Right lobe of liver (tissue), 6 donors: ENCODE measurements around the gene ABI3. TPM values are rescaled to one million over a fixed set of nuclear protein-coding genes. Genes with fewer than 3 reads are reported as not detected.
"Not testable (repeated sequence)": the region's sequence is repeated elsewhere in the genome, so short reads cannot be mapped to it uniquely, and the experiment has no call there.

Experiments used
- ATAC-seq, 4 donors: fragments of 200-7000 bp; cut with Tn5 transposase; one replicate each; pipeline ENCODE4 v1.9.1; 2020; ENCODE audit warnings: mild to moderate bottlenecking in 4 of 4, moderate library complexity in 4 of 4
- DNase-seq, 3 donors: peaks; one replicate each; pipeline ENCODE4 v3.0.0-alpha.2; 2020
- H3K27ac ChIP-seq, 3 donors: fragments of 200-600 bp; one replicate each; pipeline ENCODE4 v1.8.0; 2022
- H3K27me3 ChIP-seq, 2 donors: fragments of 200-600 bp; one replicate each; pipeline ENCODE4 v1.8.0; 2022
- H3K36me3 ChIP-seq, 4 donors: fragments of 200-600 bp; sonication (generic) in 1 of 4; one replicate each; pipeline versions ENCODE4 v1.5.1 to v1.8.0; 2017 to 2022; ENCODE audit warnings: control low read depth in 1 of 4
- H3K4me1 ChIP-seq, 4 donors: fragments of 200-600 bp; sonication (generic) in 1 of 4; one replicate each; pipeline versions ENCODE4 v1.5.1 to v1.8.0; 2017 to 2022; ENCODE audit warnings: control low read depth in 1 of 4
- H3K4me3 ChIP-seq, 3 donors: fragments of 200-600 bp; one replicate each; pipeline ENCODE4 v1.8.0; 2022
- H3K9me3 ChIP-seq, 4 donors: fragments of 200-600 bp; sonication (generic) in 1 of 4; one replicate each; pipeline versions ENCODE4 v1.5.1 to v1.8.0; 2017 to 2022; ENCODE audit warnings: control low read depth in 1 of 4
- CTCF ChIP-seq, 4 donors: fragments of 200-600 bp in 3 of 4; fragments of 450-650 bp in 1 of 4; IDR thresholded peaks; one replicate each; pipeline versions ENCODE4 v1.5.1 to v1.8.0; 2016 to 2022; ENCODE audit warnings: antibody characterized with exemption in 4 of 4, mild to moderate bottlenecking in 2 of 4
- POLR2A ChIP-seq: fragments of 450-650 bp; IDR thresholded peaks from one replicate; pipeline ENCODE4 v1.6.1; 2017; ENCODE audit warnings: antibody characterized with exemption, mild to moderate bottlenecking
- WGBS: methylation state at CpG from one replicate; pipeline ENCODE4 v1.1.6; 2018; ENCODE audit warnings: low coverage, low lambda C conversion rate; ENCODE audit not compliant: insufficient coverage; ENCODE audit errors: missing lambda C conversion rate; 5-methylcytosine and 5-hydroxymethylcytosine counted together
- intact Hi-C, 2 donors: fragments of 100-400 bp; cut with DNase I; formaldehyde crosslinking; loops; one replicate each; pipeline versions ENCODE4 v1.11.2 to v1.14.1; 2022
- total RNA-seq, 6 experiments: library from RNA; depleted of rRNA in 2 of 6; stranded (reverse); fragments of >200 nt in 2 of 6; fragmentation: NEBNext Ultra II Directional in 3 of 6; extraction: Animal tissue kit (Norgen Biotek cat#: 25700) in 3 of 6; gene quantifications; one replicate each; pipeline versions ENCODE4 v1.1.0 to v1.2.4, GENCODE V29; 2016 to 2023
- donor health status: DM: no; HTN: yes; CAD: no.
- donor health status: DM: no; HTN: no; CAD: no.
- donor health status: DM: no; HTN: no; CAD: no.
- donor health status: DM: no; HTN: yes; CAD: no.
- donor health status: DM: no; HTN: yes; CAD: no.

ABI3 gene
- total RNA-seq, 6 experiments from 2014 or later, result 3.0 to 9.7 (median 3.8) TPM

GRCh38 chr17:49260817-49261291 is 50.3 kb downstream of the ABI3 start:
- no peak for TF ChIP-seq POLR2A
- no peak for TF ChIP-seq CTCF (IDR thresholded peaks at IDR 0.05)
- intact Hi-C loops, result no loop called here
- peak in 1 of 4 donors; percentile 5 for ATAC-seq
- H3K9me3 ChIP-seq, result no peaks in the 10 kb centered on the region
- no peaks in the 10 kb centered on the region for H3K36me3 ChIP-seq
- H3K4me1 ChIP-seq, result peaks cover 0 to 5% (median 0%) of the 10 kb centered on the region in 4 donors
- peaks cover 0 to 7% of the 10 kb centered on the region in 2 donors for H3K27me3 ChIP-seq
- H3K27ac ChIP-seq, result peak overlapping the region; percentile 44 to 75 (median 60)
- no peak for DNase-seq
- WGBS, result 57% methylated on average over 10 of the region's 11 CpGs
- peak overlapping the region; percentile 38 to 48 (median 43) for H3K4me3 ChIP-seq

- H3K27me3 ChIP-seq, H3K9me3 ChIP-seq, H3K27ac ChIP-seq, H3K36me3 ChIP-seq, DNase-seq, ATAC-seq, H3K4me1 ChIP-seq, intact Hi-C loops, H3K4me3 ChIP-seq: not testable (repeated sequence)
- WGBS, result 83% methylated on average over 3 of the region's 9 CpGs
These were observed 51.0 kb downstream of the ABI3 start for GRCh38 chr17:49261540-49261939.

DNA sequence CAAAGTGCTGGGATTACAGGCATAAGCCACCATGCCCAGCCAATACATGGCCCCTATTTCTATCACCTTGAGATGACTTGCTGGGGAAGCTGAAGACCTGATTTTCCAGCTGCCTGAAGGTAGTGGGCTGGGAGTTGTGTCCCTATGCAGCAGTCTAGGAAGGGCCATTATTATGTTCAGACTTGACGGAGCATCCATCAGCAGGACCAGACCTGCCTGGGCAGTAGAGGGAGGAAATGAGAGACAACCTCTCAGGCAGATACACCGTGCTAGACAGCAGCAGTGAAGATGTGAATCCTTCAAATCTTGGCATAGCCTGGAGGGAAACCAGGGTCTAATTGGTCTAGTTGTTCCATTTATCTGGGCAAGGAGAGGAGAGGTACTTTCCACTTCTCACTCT is 55.7 kb downstream of the ABI3 start:
- Histone ChIP-seq H3K36me3 (no peaks in the 10 kb centered on the region), H3K9me3 (no peaks in the 10 kb centered on the region), H3K27ac (no peak overlapping the region), H3K4me1 (no peaks in the 10 kb centered on the region), H3K4me3 (no peak overlapping the region), H3K27me3 (no peaks in the 10 kb centered on the region)
- intact Hi-C loops, result no loop called here
- no peak for ATAC-seq
- TF ChIP-seq POLR2A (no peak), CTCF (IDR thresholded peaks at IDR 0.05) (no peak)
- 83% methylated on average over 1 of the region's 2 CpGs for WGBS
- no peak for DNase-seq

DNA sequence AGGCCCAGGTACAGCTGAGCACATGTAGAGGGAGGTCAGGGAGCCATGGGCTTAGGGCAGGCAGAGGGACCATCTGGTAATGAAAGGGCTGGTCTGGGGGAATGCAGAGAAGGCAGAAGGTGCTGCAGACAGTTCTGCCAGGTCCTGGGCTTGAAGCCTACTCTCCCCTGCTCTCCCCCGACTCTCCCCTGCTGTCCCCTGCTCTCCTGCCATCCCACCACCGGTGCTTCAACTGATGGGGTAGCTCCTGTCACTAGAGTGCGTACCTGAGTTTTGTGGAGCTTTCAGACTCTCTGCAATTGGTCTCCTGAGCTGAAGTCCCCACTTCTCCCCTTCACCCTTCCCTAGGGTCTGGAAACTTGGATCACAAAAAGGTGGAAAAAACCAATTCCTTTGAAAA is 57.4 kb downstream of the ABI3 start:
- no peaks in the 10 kb centered on the region for H3K27me3 ChIP-seq
- no peaks in the 10 kb centered on the region for H3K9me3 ChIP-seq
- intact Hi-C loops, result no loop called here
- DNase-seq, result no peak
- no peak overlapping the region for H3K27ac ChIP-seq
- no peaks in the 10 kb centered on the region for H3K4me1 ChIP-seq
- ATAC-seq, result no peak
- TF ChIP-seq POLR2A (no peak), CTCF (IDR thresholded peaks at IDR 0.05) (no peak)
- 17% methylated on average over 1 of the region's 3 CpGs for WGBS
- H3K4me3 ChIP-seq, result no peak overlapping the region
- H3K36me3 ChIP-seq, result no peaks in the 10 kb centered on the region

DNA sequence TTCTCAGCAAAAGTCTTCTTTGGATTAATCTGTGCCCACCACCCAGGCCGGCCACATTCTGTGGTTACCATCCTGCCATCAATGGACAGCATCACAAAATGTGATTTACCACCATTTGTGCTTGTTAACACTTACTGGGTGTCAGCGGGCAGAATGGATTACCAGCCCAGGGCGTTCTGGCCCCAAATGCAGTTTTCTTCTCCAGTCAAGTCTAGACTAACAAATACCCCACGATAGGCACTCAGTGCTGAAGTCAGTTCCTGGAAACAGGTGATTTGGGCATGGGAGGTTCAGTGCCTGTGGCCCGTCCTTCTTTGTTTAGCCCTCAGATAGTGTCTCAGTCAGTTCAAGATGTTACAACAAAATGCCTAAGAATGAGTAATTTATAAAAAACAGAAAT is 58.8 kb downstream of the ABI3 start:
- H3K9me3 ChIP-seq, result no peaks in the 10 kb centered on the region
- no peak overlapping the region for H3K27ac ChIP-seq
- H3K4me1 ChIP-seq, result no peaks in the 10 kb centered on the region
- intact Hi-C loops, result no loop called here
- TF ChIP-seq CTCF (IDR thresholded peaks at IDR 0.05) (no peak), POLR2A (no peak)
- DNase-seq (peak in 1 of 3 donors; percentile 1), ATAC-seq (no peak)
- H3K36me3 ChIP-seq, result no peaks in the 10 kb centered on the region
- 71% methylated on average over 4 of the region's 5 CpGs for WGBS
- H3K4me3 ChIP-seq, result no peak overlapping the region
- H3K27me3 ChIP-seq, result no peaks in the 10 kb centered on the region

Other genes starting within 250 kb of the ABI3 start
- gene GIP, start 242.1 kb upstream of the ABI3 start, total RNA-seq, result not detected
- gene IGF2BP1, start 213.3 kb upstream of the ABI3 start, total RNA-seq, result under 1 TPM in 1 of 6 experiments, not detected in 5; 0.56 TPM
- gene B4GALNT2, start 77.9 kb upstream of the ABI3 start, total RNA-seq, result under 1 TPM in 2 of 6 experiments, not detected in 4; 0.04 to 0.05 TPM
- gene GNGT2, start 133 bp upstream of the ABI3 start, total RNA-seq, result 1 to 10 TPM in 4 of 6 experiments, under 1 TPM in 2; 0.61 to 1.6 (median 1.2) TPM
- under 1 TPM in 4 of 6 experiments, not detected in 2; 0.16 to 0.71 (median 0.41) TPM for gene PHOSPHO1, start 20.1 kb downstream of the ABI3 start, total RNA-seq
- gene ZNF652, start 151.5 kb downstream of the ABI3 start, total RNA-seq, result 10 to 100 TPM; 16.9 to 36.8 (median 24.3) TPM
- 100 to 1,000 TPM in 5 of 6 experiments, 10 to 100 TPM in 1; 88.5 to 131 (median 102) TPM for gene PHB1, start 204.2 kb downstream of the ABI3 start, total RNA-seq